ENCODE measurements around the gene PMF1.
"Not testable (repeated sequence)": the region's sequence is repeated elsewhere in the genome, so short reads cannot be mapped to it uniquely, and the experiment has no call there.

Gene PMF1

DNA sequence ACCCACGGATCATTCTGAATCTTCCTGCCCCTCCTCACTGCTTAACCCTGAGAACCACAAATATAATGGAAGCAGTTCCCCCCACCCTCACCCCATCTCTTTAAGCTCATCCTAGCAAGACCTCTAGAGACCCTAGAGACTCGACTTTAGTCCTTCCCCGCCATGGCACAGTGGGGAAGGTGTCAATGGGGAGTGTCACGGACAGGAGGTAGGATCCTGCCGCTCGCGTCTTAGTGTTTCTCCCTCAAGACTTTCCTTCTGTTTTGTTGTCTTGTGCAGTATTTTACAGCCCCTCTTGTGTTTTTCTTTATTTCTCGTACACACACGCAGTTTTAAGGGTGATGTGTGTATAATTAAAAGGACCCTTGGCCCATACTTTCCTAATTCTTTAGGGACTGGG, 677 bp upstream of the PMF1 start:
- TF ChIP-seq, protein P1, sequence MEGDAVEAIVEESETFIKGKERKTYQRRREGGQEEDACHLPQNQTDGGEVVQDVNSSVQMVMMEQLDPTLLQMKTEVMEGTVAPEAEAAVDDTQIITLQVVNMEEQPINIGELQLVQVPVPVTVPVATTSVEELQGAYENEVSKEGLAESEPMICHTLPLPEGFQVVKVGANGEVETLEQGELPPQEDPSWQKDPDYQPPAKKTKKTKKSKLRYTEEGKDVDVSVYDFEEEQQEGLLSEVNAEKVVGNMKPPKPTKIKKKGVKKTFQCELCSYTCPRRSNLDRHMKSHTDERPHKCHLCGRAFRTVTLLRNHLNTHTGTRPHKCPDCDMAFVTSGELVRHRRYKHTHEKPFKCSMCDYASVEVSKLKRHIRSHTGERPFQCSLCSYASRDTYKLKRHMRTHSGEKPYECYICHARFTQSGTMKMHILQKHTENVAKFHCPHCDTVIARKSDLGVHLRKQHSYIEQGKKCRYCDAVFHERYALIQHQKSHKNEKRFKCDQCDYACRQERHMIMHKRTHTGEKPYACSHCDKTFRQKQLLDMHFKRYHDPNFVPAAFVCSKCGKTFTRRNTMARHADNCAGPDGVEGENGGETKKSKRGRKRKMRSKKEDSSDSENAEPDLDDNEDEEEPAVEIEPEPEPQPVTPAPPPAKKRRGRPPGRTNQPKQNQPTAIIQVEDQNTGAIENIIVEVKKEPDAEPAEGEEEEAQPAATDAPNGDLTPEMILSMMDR (IDR thresholded peaks at IDR 0.05; ENCODE audit: unreplicated experiment in 3 of 3): no peak
- peak overlapping the region; percentile 99 to 100 (median 100) for H3K27ac Mint-ChIP-seq
- peaks cover 35% of the 10 kb centered on the region for H3K36me3 Mint-ChIP-seq (ENCODE audit: low read depth)
- H3K4me1 Mint-ChIP-seq: peaks cover 22% of the 10 kb centered on the region
- peaks cover 4% of the 10 kb centered on the region for H3K27me3 Mint-ChIP-seq (ENCODE audit: low read depth)
- no peaks in the 10 kb centered on the region for H3K9me3 Mint-ChIP-seq
- H3K4me3 Mint-ChIP-seq: peak overlapping the region; percentile 97 to 100 (median 99)

DNA sequence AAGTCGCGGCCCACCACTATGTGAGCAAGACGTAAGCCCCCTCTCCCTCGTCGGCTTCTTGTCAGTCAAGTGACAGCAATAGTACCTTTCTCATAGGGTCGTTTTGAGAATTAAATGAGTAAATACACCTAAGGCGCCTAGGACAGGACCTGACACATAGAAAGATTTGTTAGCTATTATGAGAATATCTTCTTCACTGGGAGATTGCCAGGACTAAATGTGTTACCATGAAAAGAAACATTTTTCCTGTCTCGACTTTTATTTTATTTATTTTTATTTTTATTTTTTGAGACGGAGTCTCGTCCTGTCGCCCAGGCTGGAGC, 798 bp downstream of the PMF1 start:
- no peaks in the 10 kb centered on the region for H3K27me3 Mint-ChIP-seq (ENCODE audit: low read depth)
- no peaks in the 10 kb centered on the region for H3K9me3 Mint-ChIP-seq
- TF ChIP-seq, protein P1 (IDR thresholded peaks at IDR 0.05; ENCODE audit: unreplicated experiment in 3 of 3): no peak
- peak overlapping the region; percentile 99 to 100 (median 100) for H3K27ac Mint-ChIP-seq
- H3K4me1 Mint-ChIP-seq: peaks cover 22% of the 10 kb centered on the region
- H3K4me3 Mint-ChIP-seq: peak overlapping the region; percentile 97 to 100 (median 99)
- H3K36me3 Mint-ChIP-seq (ENCODE audit: low read depth): peaks cover 32% of the 10 kb centered on the region

DNA sequence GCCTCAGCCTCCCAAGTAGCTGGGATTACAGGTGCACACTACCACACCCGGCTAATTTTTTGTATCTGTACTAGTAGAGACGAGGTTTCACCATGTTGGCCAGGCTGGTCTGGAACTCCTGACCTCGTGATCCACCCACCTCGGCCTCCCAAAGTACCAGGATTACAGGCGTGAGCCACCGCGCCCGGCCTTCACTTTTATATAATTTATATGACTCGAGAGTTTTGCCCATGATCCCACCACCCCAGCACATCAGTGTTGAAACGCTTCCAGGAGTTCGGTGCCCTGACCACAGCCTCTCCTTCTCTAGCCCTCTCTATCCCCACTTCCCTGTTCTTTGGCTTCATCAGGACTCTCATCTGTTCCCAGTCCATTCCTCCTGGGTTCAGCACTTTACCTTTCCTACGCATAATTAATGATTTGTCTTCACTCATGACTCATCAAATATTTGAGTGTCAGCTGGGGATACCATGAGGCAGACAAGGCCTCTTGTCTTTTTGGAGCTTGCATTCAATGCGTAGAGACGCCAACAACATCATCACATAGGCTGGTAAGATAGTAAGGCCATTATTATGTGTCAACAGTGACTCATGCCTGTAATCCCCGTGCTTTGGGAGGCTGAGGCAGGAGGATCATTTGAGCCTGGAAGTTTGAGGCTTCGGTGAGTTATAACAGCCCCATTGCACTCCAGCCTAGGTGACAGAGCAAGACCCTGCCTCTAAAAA, 1.4 kb downstream of the PMF1 start:
- peak overlapping the region; percentile 39 to 92 (median 75) for H3K27ac Mint-ChIP-seq
- peak overlapping the region; percentile 73 to 87 (median 86) for H3K4me3 Mint-ChIP-seq
- peaks cover 22% of the 10 kb centered on the region for H3K4me1 Mint-ChIP-seq
- H3K27me3 Mint-ChIP-seq (ENCODE audit: low read depth): no peaks in the 10 kb centered on the region
- H3K9me3 Mint-ChIP-seq: no peaks in the 10 kb centered on the region
- TF ChIP-seq, protein P1 (IDR thresholded peaks at IDR 0.05; ENCODE audit: unreplicated experiment in 3 of 3): no peak
- H3K36me3 Mint-ChIP-seq (ENCODE audit: low read depth): peaks cover 31% of the 10 kb centered on the region

DNA sequence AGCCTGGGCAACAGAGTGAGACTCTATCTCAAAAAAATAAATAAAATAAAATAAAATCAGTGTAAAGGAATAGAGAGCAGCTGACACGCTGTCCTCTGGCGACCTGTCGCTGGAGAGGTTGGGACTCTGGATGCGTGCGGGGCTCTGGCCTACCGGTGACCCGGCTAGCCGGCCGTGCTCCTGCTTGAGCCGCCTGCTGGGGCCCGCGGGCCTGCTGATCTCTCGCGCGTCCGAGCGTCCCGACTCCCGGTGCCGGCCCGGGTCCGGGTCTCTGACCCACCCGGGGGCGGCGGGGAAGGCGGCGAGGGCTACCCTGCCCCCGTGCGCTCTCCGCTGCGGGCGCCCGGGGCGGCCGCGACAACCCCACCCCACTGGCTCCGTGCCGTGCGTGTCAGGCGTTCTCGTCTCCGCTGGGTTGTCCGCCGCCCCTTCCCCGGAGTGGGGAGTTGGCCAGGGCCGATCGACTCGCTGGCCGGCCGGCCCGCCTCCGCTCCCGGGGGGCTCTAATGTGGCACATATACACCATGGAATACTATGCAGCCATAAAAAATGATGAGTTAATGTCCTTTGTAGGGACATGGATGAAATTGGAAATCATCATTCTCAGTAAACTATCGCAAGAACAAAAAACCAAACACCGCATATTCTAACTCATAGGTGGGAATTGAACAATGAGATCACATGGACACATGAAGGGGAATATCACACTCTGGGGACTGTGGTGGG, 3.7 kb downstream of the PMF1 start:
- H3K4me3 Mint-ChIP-seq; H3K27me3 Mint-ChIP-seq (ENCODE audit: low read depth); H3K9me3 Mint-ChIP-seq; H3K27ac Mint-ChIP-seq: not testable (repeated sequence)
- Mint-ChIP-seq H3K36me3 (ENCODE audit: low read depth) (peaks cover 42% of the 10 kb centered on the region), H3K4me1 (peaks cover 22% of the 10 kb centered on the region)

DNA sequence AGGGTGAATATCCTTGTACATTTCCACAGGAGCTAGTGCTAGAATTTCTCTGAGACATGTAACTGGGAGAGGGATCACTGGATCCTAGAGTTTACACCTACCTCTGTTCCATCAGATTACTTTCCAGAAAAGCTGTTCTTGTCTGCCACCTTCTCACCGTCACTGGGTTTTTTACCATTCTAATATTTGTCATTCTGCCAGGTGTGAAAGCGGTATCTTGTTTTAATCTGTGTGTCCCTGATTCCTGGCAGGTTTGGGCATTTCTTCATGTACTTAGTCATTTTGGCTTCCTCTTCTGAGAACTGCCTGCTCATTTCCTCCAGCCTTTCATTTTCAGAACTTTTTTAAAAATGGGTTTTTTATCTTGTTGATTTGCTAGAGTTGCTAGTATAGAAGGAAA, 5.1 kb downstream of the PMF1 start:
- H3K4me3 Mint-ChIP-seq: peak overlapping the region in 1 of 3 experiments; percentile 33
- H3K27ac Mint-ChIP-seq: peak overlapping the region in 1 of 3 experiments; percentile 43
- peaks cover 47% of the 10 kb centered on the region for H3K36me3 Mint-ChIP-seq (ENCODE audit: low read depth)
- TF ChIP-seq, protein P1 (IDR thresholded peaks at IDR 0.05; ENCODE audit: unreplicated experiment in 3 of 3): no peak
- H3K9me3 Mint-ChIP-seq: no peaks in the 10 kb centered on the region
- no peaks in the 10 kb centered on the region for H3K27me3 Mint-ChIP-seq (ENCODE audit: low read depth)
- peaks cover 13% of the 10 kb centered on the region for H3K4me1 Mint-ChIP-seq

DNA sequence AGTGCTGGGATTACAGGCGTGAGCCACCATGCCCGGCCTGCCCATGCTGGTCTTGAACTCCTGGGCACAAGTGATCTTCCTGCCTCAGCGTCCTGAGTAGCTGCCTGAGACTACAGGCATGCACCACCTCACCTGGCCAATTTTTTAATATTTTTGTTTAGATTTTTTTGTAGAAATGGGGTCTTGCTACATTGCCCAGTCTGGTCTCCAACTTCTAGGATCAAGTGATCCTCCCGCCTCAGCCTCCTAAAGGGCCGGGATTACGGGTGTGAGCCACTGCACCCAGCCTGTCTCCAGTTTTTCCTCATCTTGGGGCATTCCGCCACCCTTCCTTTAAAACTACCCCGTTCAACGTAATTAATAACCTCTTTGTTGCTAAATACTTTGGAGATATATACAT, 7.4 kb downstream of the PMF1 start:
- Mint-ChIP-seq H3K27ac (no peak overlapping the region), H3K9me3 (no peaks in the 10 kb centered on the region), H3K4me3 (no peak overlapping the region), H3K27me3 (ENCODE audit: low read depth) (no peaks in the 10 kb centered on the region), H3K36me3 (ENCODE audit: low read depth) (peaks cover 47% of the 10 kb centered on the region), H3K4me1 (no peaks in the 10 kb centered on the region)
- TF ChIP-seq, protein P1 (IDR thresholded peaks at IDR 0.05; ENCODE audit: unreplicated experiment in 3 of 3): no peak

All from nephron (organoid).